HG03108 (cell line): ENCODE measurements around the gene TIE1.

ENCODE experiments used
- ATAC-seq: cut with Tn5 transposase; IDR thresholded peaks from one replicate; pipeline ENCODE4 v1.9.1; 2021; ENCODE audit warnings: moderate library complexity; ENCODE audit not compliant: unreplicated experiment

Gene TIE1

DNA sequence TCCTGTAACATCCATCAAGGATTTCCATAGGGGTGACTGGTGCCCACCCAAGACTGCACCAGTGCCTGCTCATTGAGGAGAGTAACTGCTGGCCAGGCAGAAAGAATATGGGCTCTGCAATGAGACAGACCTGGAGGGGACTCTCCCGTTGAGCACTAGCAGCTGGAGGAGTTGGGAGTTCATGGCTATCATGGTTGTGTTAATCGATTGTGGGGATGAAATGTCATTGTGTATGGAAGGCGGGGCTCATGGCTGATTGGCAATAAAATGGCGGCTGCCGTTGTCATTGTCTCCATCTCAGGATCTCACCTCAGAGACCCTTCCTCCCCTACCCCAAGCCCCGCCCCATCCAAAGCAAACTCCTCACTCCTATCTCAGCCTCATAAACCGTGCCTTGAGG is 27.1 kb upstream of the TIE1 start:
- no peak for ATAC-seq

DNA sequence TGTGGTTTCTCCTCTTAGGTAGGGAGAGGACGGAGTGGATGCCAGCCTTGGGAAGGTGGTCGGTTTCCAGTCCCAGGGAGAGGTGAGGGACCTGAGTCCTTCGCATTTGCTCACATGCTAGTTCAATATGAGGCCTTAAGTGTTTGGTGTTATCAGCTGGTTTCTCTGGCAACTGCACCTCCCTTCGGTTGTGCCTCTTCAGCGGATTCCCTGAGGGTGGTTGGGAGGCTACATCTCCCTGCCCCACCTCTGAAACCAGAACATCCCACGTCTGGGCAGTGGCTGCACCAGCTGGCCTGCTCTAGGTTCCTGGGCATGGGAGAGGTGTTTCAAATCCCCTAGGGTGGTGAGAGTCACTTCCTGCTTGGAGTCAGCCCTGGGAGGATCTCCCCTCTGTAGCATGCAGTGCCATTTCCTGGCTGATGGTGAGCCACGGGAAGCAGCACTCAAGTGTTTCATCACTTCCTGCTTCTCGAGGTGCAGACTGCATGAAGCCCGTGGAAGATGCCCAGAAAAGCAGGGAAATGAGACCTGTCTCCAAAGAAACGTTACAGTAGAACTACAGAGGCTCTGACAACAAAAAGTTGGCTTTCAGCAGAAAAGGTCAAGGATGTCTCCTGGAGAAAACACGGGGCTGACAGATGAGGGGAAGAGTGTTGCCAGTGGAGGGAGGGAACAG is 26.5 kb upstream of the TIE1 start:
- ATAC-seq = no peak

DNA sequence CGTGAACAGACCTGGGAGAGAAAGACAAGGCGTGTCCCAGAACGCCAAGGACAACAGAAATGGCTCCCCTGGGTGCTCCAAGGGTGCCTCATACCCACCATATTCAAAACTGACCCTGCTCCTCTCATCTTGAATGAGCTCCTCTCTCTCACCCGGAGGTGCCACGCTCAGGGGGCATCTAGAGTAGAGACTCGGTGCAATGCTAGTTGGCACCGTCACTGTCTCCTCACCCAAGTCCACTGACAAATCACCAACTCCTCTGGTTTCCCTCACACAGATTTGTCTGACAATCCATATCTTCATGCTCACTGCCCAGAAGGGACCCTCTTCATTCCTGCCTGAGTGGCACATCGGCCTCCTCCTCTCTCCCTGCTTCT is 26.0 kb upstream of the TIE1 start:
- ATAC-seq = no peak

DNA sequence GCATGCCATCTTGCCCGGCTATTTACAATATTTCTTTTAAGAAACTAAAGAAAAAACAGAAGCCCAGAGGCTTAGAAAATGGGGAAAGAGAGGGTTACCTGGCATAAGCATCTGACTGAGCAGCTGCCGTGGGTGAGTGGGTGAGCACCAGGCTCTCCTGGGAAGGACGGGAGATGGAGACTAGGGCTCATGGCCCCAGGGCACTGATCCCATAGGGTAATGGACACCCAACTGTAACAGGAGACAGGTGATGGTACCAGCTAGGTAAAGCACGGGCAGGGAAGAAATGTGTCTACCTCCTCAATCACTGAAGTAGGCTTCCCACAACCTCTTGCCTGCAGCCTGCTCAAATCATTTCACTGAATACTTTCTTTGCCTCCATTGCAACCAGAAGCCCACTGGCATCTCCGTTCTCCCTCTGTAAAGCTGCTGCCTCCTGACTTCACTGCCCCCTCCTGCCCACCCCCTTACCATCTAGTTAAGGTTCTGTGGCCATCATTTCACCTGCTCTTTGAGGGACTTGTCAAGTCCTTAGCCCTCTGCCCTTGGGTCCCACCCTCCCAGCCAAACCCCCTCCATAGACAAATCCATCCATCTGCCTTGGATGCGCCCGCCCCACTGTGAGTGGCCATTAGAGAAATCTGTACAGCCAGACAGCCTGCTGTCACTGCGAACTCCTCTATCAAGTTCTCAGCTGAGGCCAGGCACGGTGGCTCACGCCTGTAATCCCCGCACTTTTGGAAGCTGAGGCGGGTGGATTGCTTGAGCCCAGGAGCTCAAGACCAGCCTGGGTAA is 24.8 kb upstream of the TIE1 start:
- no peak for ATAC-seq

DNA sequence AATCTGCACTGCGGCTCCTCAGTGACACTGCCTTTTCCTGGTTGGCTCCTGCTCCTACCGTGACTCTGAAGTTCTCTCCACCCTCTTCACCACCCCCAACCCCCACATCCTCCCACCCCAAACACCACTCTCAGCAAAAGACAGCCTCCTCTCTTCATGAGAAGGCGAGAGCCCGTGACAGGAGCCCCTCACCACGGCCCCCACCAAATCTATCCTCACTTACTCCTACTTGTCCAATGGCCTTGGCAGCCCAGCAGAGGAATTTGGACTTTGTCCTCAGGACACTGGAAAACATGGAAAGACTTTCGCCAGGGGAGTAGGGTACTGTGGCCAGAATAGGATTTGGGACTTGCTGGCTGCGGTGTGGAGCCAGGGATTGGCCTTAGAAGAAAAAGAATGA is 24.1 kb upstream of the TIE1 start:
- no peak for ATAC-seq

DNA sequence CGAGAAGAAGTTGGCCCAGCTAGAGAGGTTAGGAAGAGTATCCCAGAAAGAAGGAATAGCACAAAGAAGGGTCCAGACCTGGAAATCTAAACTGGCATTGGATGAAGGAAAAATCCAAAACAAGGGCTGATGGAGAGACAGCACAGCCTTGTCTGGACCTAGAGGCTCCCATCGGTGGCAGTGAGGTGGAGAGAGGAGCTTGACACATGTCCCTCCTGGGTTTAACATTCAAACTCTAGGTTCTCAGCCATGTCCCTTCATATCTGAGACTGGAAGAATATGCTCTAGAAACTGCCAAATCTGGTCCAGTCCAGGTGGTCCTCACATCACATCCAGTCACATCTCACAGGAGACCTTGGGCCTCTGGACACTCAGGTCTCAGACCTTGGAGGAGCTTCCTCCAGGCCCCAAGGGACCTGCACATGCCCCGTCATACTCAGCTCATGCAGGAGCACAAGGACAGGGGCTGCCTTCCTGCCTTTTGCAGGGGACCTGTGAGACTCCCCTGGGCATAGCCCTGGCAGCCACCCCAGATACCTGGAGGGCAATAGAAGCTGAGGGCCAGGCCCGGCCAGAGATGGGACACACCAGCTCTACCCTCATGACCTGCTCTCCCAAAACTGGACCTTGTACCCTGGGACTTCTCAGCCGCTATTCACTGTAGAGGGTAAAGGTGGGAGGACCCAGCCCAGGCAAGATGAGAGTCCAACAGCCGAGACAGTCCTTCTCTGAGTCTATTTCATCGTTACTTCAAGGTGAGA is 23.5 kb upstream of the TIE1 start:
- ATAC-seq = no peak

DNA sequence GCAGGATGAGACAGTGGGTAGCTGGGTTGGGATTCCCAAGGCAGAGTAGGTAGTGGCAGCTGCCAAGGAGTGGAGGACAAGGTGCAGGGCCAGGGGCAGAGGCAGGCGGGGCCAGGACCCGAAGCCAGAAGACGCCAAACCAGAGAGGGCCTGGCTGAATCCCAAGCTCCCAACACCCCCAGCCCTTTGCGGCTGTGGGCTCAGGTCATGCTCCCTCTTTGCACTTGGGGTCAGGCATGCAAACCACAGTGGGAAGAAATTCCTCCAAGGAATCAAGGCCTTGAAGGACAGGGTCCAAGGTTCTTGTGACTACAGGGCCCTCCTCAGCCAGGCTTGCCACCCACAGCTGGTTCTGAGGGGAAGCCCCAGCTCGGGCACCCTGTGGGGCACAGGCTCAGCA is 21.6 kb upstream of the TIE1 start:
- ATAC-seq = no peak

DNA sequence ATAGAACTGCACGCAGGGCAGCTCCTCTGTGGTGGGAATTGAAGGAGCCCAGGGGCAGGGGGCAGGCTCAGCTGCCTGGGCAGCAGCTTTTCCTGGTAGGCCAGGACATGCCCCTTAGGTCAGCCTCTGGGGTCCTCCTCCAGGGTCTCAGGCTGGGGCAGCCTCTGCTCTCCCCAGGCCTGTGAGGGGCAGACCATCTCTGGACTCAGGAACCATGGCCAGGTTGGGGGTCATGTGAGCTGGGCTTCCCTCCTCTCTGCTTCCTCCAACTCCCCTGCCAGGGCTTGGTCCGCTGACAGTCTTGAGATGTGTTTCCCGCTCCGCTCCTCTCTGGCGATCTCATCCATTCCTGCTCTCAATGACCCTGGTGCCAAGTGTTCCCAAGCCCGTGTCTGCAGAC is 21.1 kb upstream of the TIE1 start:
- ATAC-seq = no peak

DNA sequence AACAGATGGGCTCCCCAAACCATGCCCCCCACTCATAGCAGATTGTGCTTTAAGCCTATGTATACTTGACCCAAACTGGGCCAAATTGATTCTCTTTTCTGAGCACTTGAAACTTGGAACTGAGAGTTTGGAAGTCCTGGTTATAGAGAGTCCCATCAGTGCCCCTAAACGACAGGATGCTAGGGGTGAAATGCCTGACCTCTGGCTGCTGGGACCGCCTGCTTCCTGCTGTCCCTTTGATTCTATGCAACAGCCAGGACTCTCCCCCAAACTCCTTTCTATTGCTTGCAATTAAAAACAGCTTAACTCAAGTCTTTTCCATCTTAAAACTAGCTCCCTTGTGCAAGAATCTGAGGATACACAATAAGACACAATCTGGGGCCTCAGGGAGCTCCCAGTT is 20.1 kb upstream of the TIE1 start:
- ATAC-seq = no peak

DNA sequence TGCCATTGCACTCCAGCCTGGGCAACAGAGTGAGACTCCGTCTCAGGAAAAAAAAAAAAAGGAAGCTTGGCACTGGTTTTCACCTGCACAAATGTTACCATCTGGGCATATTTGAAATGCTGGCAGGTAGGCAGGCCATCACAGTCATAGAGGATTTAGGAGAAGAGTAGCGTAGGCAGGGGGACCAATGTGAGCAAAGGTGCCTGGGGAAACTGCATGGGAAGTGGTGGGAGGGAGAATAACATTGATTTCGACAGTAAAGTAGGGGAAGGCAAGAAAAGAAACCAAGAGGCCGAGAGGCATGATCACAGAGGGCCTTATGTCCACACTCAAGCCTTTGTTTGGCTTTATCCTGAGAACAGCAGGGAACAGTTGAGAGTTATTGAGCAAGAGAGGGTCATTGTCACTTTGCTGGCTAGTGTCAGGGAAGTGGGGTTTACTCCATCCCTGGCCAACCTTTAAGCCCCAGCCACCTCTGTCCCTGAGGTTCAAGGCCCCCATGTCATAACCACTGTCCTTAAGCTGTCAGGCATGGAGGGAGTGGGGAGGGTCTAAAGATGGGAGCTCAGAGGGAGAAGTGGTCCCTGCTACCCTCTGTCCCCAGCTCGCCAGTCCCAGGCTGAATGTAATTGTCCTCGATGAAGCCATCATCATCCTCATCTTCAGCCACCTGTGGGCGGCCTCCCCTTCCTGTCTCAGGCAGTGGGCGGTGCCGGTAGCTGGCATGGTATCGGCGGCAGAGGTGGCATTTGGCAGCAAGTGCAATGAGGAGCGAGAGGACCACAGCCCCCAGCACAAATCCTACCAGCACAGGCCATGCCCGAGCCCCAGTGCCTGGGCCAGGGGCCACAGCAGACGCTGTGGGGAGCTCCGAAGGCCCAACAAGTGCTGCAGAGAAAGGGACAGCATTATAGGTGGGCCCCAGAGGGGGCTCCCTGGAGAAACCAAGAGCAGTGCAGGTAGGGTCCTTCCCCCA is 18.3 kb upstream of the TIE1 start:
- no peak for ATAC-seq

DNA sequence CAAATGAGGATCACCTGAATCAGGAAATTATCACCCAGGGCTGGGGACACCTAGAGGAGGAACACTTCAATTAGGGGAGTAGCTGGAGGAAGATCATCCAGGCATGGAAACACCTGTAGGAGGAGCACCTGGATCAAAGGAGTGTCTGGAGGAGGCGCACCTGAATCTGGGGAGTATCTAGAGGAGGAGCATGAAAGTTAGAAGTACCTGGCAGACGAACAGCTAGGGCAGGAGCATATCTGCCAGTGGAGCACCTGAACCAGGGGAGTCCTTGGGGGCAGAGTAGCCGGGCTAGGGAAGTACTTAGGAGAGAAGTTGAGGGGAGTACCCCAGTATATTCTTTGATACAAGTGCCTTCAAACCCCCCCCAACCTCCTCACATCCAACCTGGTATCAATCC is 16.7 kb upstream of the TIE1 start:
- ATAC-seq = no peak

DNA sequence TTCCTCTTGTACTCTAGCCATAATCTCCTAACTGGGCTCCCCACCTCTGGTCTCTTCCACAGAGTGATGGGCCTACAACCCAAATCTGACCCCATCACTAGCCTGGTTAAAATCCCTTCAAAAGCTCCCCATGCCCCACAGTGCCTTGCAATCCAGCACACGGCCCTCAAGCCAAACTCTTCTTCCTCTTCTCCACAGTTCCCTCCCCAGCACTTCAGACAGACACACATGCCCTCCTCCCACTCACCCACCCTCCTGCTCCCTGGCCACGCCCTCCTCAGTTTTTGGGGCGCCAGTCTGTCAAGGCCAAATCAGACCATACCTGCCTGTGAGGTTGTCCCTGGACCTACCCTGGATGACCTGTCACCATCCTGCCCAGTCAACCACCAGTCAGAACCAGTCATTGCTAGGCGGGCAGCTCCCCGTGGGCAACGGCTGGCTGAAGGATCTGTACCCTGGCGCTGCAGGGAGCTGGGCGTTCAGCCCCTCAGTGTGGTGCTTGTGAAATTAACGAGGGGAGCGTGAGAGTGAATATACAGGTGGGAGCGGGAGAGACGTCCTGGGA is 16.2 kb upstream of the TIE1 start:
- ATAC-seq = no peak

DNA sequence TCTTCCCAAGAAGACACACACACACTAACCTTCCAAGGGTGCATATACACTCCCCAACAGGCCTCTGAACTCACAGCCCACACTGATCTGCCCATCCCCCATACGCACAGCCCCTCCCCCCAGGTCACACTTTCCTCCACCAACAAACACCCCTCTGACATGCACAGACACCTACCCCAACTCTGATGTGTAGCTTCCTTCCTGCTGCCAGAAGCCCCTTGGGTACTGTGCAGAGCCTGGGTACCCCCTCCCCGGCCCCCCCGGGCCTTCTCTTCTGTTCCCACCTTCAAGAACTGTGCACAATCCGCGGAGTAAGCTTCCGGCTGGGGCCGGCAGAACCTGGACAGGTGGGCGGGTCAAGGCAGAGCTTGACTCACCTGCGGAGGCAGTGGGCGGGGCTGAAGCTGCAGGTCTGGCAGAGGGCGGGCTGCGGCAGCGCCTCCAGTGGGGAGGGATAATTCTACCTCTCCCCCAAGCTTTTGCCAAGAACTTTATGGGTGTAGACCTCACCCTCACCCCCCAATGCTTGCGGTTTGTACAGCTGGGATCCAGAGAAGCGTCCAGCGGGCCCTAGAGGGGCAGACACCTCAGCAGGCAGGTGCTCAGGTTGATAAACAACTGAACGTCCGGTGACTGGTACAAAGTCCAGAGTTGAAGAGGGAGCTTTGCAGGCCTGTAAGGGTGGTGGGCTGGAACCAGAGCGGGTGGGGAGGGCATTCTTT is 15.4 kb upstream of the TIE1 start, which contains the start of gene C1orf210:
Gene C1orf210 (minus strand): TSS at position 313 of the 722 bp plus-strand sequence. CDS start 2,311 bp downstream, outside the sequence.
- ATAC-seq = no peak

DNA sequence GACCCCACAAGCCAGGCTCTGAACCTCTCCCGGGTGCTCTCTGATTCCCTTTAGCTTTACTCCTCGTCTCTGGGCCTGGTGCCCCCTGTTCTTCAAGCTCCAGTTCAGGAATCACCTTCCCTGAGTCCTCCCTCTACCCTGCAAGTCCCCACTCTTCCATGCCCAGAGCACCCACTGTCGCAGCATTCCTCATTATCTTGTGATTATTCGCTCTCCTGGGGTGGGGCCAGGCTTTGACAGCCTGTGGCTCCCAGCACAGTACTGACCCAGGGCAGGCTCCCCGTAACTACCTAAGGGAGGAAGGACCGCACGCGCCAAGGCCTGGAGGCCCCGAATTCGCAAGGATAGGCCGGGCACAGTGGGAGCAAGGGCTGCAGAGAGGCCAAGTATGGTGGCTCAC is 14.7 kb upstream of the TIE1 start:
- ATAC-seq = no peak

DNA sequence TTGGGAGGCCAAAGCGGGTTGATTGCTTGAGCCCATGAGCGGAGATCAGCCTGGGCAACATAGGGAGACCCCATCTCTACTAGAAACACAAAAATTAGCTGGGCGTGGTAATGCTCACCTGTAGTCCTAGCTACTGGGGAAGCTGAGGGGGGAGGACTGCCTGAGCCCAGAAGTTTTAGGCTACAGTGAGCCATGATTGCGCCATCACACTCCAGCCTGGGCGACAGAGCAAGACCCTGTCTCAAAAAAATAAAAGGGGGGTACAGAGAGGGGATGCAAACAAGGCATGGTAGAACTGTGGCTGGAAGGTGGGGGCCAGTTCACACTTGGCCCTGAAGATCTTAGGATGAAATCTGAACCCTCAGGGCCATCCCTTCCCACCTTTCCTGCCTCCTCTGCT is 14.2 kb upstream of the TIE1 start:
- ATAC-seq = no peak

DNA sequence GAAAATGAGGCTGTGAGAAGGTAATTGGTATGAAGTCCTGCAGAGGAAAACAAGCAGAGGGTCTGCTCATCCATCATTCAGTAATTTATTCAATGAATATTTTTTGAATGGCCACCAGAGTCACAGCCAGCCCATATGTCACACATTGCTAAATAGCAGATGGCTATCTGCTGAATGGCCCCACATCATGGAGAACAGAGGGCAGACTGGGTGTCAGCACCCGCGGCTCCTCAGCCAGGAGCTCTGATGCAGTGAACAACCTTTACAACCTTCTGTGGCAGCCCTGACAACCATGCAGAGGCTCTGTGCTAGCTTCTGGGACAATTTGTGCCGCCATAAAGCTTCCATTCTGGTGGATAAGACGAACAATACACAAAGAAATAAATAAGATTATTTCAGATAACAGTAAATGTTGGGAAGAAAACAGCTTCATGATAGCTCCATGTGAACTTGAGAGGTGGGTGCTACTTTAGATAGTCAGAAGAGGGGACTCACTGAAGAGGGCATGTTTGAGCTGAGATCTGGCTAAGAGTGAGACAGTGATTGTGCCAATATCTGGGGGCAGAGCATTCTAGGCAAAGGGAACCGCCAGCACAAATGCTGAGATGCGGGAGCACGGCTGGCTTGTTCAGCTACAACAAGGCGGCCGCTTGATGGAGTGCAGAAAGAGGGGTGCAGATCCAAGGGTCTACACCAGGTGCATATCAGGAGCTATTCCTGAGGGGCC is 12.6 kb upstream of the TIE1 start:
- ATAC-seq = no peak

DNA sequence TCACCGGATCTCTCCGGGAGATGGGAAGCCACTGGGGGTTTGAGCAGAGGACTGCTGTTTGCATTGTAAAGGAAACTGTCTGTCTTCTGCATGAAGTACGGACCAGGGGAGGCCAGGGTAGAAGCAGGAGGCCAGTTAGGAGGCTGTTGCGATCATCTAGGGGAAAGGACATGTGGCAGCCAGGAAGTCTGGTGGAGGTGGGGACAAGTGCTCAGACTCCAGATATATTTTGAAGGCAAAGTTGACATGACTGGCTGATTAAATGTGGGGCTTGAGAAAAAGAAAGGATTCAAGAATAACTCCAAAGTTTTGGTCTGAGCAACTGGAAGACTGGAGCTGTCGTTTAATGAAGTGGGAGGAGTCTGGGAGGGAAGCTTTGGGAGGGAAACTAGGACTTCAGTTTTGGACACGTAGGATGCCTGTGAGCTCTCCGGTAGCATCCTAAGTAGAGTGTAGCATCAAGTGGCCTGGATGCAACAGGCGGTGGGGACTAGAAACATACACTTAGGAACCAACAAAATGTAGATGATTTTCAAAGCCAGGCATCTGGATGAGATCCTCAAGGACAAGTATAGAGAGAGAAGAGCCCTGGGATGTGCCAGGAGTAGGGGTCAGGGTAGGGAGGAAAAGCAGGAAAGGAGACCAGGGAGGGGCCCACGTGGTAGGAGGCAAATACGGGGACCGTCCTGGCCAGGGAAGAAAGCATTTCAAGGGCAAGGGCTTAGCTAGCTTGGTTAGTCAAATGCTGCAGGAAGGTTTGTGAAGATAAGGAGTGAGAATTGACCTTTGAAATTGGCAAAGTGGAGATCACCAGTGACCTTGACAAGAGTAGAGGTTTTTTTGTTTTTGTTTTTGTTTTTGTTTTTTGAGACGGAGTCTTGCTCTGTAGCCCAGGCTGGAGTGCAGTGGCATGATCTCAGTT is 11.7 kb upstream of the TIE1 start:
- ATAC-seq = no peak

DNA sequence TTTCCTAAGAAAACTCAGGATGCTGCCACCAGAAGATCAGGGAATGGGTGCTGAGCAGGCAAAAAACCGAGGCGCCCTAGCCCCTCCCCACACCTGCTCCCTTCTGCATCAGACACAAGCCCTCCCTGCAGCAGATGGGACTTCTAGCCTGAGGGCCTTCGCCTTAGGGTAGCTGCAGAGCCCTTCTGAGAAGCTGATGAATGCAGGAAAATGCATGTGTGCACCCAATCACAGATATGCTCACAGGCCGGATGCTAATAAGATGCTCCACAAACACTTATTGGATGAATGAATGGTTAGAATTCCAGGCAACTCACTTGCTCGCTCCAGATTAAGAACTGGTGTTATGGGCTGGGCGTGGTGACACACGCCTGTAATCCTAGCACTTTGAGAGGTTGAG is 8.6 kb upstream of the TIE1 start:
- no peak for ATAC-seq
